ENCODE data around the gene IGHMBP2.
A peak's percentile ranks its signal among the peaks of the same experiment; 100 is the strongest.

The IGHMBP2 gene

DNA sequence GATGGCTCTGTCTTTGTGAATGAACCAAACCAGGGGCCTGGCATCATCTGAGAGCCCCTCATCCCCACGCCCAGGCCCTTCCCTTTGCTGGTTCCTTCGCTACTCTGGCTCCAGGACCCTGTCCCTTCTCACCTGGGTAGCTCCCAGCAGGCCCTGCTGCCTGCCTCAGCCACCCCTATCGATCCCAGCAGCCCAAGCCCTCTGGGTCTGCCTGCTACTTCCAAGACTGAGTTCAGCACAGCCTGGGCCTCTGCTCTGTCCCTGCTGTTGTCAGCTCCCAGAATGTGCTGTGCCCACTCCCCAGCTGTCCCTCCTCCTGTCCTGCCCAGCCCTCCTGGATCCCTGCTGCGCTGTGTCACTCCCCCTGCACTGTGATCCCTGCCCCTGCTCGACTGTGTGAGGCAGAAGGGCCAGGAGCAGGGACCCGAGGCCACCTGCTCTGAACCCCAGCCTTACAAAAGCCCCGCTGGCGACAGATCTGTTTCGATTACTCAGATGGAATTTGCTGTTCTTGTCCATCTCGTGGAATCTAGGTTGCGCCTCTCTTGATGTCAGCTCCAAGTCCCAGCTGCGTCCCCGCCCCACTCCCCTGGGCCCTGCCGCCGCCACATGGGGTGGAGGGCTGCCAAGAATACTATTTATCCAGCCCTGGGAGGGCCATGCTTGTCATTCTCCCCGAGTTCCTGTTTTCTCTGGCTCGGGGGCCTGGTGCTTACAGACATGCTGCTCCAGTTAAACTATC lies 13.0 kb upstream of the IGHMBP2 start:
- no peak for DNase-seq

- DNase-seq, result no peak
Measured at GRCh38 chr11:68891351-68891948, 12.2 kb upstream of the IGHMBP2 start.

- no peak for DNase-seq
Measured at GRCh38 chr11:68892576-68892975, 11.1 kb upstream of the IGHMBP2 start.

DNA sequence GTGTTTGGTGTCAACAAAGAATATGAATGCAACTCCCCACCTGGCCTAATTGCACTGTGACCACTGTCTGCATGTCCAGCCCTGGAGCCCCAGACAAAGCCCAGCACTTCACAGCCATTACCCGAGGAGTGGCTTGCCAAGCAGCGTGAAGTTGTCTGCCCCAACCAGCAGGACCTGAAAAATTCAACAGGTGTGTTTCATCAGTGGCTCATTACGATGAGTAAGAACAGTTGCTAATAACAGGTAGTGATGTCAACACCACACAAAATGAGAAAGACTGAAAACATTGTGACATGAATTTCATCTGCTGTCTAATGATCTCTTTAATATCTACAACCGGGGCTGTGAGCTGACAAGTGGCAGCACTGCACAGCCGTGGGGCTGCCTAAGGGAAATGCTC lies 10.4 kb upstream of the IGHMBP2 start:
- no peak for DNase-seq

DNA sequence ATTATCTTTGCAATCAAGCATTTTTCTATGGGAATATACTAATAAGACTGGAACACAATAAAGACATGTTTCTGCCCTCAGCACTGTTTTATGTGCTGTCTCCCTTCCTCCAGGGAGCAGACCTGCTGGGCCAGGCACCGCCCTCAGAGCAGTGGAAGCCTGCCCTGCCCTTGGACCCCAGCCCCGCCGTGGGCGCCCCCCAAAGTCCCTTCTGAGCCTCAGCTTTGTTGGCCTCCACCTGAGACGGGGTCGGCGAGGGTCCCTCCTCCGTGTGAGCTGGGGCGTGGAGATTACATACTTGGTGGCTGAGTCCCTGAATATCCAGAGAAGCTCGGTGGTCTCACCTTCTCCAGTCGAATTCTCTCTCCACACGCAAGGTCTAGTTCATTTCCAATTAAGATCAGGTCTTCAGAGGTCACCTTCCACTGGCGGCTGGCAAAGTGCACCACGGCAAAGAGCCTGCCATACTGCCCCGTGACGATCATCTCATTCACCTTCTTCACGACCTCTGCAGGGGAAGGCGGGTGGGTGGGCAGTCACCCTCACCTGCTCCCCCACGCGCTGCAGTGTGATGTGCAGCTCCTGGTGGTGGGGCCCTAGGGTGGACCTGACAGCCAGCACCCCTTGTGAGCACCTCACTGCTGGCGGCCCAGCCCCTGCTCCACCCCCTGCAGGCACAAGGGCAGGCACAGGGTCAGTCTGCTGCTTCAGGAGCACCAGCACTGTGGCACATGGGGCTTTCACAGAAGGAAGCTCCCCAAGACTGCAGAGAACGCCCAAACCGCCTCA lies 7.3 kb upstream of the IGHMBP2 start:
- DNase-seq, result no peak

DNA sequence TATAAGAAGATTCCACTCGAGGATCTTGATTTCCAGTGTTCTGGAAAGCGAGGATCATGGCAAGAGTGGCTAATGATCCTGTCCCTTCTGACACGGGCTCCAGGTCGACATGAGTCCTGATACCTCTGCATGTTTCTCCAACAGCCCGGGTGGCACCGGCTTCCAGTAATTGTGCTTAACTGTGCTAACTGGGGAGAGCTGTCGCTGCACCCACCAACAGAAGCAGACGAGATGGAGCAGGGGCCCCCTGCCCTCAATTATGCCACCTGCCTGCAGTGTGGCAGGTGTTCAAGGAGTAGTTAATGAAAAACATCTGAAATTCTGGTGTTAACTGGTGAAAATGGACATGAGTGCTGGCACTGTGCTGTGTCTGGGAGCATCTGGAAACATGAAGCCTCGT lies 6.2 kb upstream of the IGHMBP2 start:
- DNase-seq, result no peak

- no peak for DNase-seq
Measured at GRCh38 chr11:68900835-68901381, 2.8 kb upstream of the IGHMBP2 start.

DNA sequence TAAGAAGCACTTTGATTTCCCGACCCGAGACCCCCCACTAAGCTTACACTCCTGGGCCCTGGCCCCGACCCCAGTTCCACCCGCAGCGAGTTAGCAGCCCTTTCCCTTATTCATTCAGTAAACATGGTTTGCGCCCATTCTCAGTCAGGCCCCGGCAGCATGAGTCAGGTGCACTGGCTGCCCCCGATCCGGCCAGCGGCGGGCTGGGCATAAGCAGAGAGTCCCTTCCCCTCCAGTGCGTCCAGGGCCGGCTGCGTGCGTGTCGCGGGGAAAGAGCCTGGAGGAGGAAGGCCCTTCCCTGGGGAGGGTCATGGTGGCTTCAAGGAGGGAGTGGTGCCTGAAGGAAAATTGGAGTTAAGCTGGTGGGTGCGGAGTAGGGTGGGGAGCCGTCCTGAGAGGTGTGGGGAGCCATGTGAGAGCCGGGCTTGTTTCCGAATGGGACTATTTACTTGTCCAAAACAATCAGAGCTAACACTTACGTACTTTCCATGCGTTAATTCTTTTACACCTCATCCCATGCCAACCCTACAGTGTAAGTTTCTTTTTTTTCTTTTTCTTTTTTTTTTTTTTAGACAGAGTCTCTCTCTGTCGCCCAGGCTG lies 657 bp downstream of the IGHMBP2 start:
- peak; percentile 73 for DNase-seq

- DNase-seq, result no peak
Measured at GRCh38 chr11:68905421-68906360, 2.0 kb downstream of the IGHMBP2 start.

DNA sequence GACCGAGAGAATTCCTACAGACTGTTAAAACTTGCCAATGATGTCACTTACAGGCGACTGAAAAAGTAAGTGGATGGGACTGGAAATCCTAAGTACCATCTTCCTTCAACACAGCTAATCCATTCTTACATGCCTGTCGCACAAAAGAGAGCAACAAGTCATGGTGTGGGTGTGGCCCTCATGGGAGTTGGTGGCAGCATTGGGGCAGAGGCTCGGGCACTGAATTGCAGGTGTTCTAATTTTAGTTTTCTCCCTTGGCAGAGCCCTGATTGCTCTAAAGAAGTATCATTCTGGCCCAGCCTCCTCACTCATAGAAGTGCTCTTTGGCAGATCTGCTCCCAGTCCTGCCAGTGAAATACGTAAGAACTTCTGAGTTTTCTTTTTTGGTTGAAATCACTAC lies 4.6 kb downstream of the IGHMBP2 start:
- DNase-seq, result no peak

- DNase-seq, result no peak
Measured at GRCh38 chr11:68910965-68911364, 7.3 kb downstream of the IGHMBP2 start.

DNA sequence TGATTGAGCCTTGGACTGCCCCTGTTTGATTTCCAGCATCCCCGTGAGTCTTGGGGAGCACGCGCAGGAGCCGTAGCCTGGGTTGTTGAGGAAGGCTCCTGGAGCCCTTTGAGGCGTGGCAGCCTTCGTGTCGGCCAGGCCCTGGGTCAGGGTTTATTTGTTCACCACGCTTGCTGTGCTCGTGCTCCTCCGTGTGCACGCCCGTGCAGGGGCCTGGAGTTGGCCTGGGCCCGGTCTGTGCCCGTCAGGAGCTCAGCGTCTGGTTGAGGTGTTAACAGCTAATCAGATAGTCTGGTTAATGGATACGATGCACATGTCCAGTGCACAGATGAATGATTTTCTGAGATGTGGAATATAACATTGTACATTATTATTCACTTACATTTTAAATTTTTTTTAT lies 8.0 kb downstream of the IGHMBP2 start:
- DNase-seq, result no peak

DNA sequence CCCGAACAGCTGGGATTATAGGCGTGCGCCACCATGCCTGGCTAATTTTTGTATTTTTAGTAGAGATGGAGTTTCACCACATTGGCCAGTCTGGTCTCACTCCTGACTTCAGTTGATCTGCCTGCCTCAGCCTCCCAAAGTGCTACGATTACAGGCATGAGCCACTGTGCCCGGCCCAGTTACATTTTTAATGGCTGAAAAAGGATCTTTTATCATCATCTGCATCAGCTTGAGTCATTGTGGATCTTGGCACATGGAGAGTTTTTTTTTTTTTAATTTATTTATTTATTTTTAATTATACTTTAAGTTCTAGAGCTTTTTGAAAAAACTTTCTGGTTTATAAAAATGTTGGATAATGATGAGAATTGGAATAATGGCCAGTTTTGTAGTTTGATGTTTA lies 8.6 kb downstream of the IGHMBP2 start:
- DNase-seq, result no peak

DNA sequence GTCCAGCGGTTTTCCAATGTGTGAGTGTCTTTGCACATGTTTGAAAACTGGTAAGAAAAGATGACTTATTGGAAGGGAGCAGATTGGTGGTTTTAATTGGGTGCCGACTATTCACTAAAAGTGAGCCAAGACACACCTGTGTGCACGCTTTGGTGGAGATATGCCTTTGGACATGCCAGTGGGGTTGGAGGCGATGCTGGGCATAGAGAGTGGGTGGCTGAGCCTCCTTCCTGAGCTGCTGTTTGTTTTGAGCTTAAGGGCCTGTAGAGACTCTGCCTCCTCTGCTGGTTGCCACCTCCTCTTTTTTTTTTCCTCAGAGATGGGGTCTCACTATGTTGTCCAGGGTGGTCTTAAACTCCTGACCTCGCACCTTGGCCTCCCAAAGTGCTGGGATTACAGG lies 9.5 kb downstream of the IGHMBP2 start:
- no peak for DNase-seq

DNA sequence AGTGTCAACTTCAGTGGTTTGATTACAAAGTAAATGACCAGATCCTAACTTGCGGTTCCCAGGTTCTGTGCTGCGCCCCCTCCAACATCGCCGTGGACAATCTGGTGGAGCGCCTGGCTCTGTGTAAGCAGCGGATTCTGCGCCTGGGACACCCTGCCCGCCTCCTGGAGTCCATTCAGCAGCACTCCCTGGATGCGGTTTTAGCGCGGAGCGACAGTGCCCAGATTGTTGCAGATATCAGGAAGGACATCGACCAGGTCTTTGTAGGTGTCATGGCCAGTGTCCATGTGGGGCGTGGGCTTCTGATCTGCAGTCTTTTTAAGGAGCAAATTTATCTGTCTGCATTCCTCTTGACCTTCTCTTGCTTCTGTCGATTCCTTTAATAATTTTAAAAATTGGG lies 11.1 kb downstream of the IGHMBP2 start:
- no peak for DNase-seq

GRCh38 chr11:68916439-68916838 lies 12.7 kb downstream of the IGHMBP2 start:
- DNase-seq, result no peak

DNA sequence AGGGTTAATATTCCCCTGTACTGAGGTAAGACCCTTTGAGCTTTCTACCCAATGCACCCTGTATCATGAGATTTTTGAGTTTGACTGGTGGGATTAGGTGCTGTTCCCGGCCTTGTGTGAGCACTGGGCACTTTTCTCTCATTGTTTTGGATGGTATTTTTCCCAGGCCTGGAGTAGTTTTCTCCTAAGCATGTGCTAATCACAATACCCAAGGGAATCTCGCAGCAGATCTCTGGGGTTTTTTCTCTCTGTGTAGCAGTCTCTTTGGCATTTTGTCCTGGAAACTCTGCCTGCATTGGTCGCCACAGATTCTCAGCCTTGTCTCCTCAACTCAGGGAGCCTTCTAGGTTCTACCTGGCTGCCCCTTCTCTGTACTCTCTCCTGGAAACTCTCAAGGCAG lies 19.9 kb downstream of the IGHMBP2 start:
- DNase-seq, result no peak

DNA sequence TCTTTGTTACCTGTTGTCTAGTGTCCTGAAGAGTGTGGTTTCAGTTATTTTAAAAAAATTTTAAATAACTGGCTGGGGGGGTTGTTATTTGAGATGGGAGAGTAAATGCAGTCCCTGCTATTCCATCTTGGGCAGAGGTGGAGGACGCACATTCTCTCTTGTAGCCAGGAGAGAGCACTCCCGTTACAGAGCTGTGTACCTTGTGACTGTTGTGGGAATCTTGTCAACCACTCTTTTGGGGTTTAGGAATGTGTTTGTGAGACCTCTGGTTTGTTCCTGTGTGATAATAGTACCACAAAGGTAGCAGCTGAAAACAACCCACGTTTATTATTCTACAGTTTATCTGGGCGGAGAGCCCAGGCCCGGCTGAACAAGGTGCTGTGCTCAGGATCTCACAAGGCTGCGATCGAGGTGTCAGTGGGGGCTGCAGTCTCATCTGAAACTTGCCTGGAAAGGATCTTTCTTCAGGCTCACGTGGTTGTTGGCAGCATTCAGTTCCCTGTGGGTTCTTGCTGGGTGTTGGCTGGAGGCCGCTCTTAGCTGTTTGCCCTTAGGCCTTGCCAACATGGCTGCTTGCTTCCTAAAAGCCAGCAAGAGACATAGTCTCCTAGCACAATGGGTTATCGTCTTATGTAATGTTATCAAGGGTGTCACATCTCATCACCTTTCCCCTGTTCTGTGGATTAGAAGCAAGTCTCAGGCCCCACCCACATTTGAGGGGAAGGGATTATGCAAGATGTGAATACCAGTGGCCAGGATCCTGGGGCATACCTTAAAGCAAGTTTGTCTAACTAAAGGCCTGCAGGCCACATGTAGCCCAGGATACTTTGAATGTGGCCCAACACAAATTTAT lies 20.6 kb downstream of the IGHMBP2 start:
- no peak for DNase-seq

GRCh38 chr11:68925611-68926010 lies 21.9 kb downstream of the IGHMBP2 start:
- no peak for DNase-seq

- DNase-seq, result no peak
Measured at GRCh38 chr11:68927280-68928135, 23.8 kb downstream of the IGHMBP2 start.
